MM.1S (cell line): ENCODE results near the gene CCDC196.

ENCODE experiments used
- CTCF ChIP-seq: fragments of 300-600 bp; sonication (generic); IDR thresholded peaks from 2 replicates; pipeline ENCODE4 v1.5.1; 2016; ENCODE audit warnings: antibody characterized with exemption, low read length, mixed read lengths
- EZH2 ChIP-seq: fragments of 300-600 bp; sonication (generic); optimal IDR thresholded peaks from 2 replicates; pipeline ENCODE3; 2017; ENCODE audit warnings: low read depth, mild to moderate bottlenecking, antibody characterized with exemption, low read length, mixed read lengths

GRCh38 chr14:66471584-66471983 is 14.6 kb upstream of the CCDC196 start:
- TF ChIP-seq CTCF (no peak), EZH2 (no peak)
